Lung (tissue), 12 donors: ENCODE data around the gene SHC1. TPM values are rescaled to one million over a fixed set of nuclear protein-coding genes. Genes with fewer than 3 reads are reported as not detected.

Experiments used
- ATAC-seq: fragments of 200-7000 bp; cut with Tn5 transposase; one replicate; pipeline ENCODE4 v1.9.1; 2020; ENCODE audit warnings: moderate number of reproducible peaks; ENCODE audit not compliant: insufficient read depth, low FRiP score
- DNase-seq, 3 donors: peaks; one replicate each; pipeline ENCODE4 v3.0.0-alpha.2; 2013 to 2017
- H3K27ac ChIP-seq, 2 donors: one replicate each; pipeline ENCODE4 v1.5.1; 2013; ENCODE audit warnings: mild to moderate bottlenecking in 2 of 2, moderate library complexity in 2 of 2, control low read depth in 1 of 2, inconsistent platforms in 1 of 2, low read depth in 1 of 2, low read length in 1 of 2
- H3K27me3 ChIP-seq, 3 donors: one replicate each; pipeline ENCODE4 v1.5.1; 2013; ENCODE audit warnings: low read length in 2 of 3; ENCODE audit not compliant: control insufficient read depth in 3 of 3, insufficient read depth in 3 of 3
- H3K36me3 ChIP-seq, 4 donors: one replicate each; pipeline ENCODE4 v1.5.1; 2013; ENCODE audit warnings: low read length in 4 of 4, mild to moderate bottlenecking in 1 of 4, moderate library complexity in 1 of 4; ENCODE audit not compliant: control insufficient read depth in 4 of 4, insufficient read depth in 4 of 4
- H3K4me1 ChIP-seq, 5 donors: one replicate each; pipeline ENCODE4 v1.5.1; 2013; ENCODE audit warnings: low read length in 5 of 5, mild to moderate bottlenecking in 2 of 5, moderate library complexity in 1 of 5; ENCODE audit not compliant: control insufficient read depth in 5 of 5, insufficient read depth in 5 of 5
- H3K4me3 ChIP-seq: one replicate; pipeline ENCODE4 v1.5.1; 2013; ENCODE audit warnings: mild to moderate bottlenecking, control low read depth, moderate library complexity
- H3K9ac ChIP-seq, 2 donors: one replicate each; pipeline ENCODE4 v1.5.1; 2013; ENCODE audit warnings: low read length in 2 of 2, control low read depth in 1 of 2; ENCODE audit not compliant: insufficient read depth in 1 of 2
- H3K9me3 ChIP-seq, 4 donors: one replicate each; pipeline ENCODE4 v1.5.1; 2013; ENCODE audit warnings: low read length in 3 of 4, mild to moderate bottlenecking in 1 of 4, moderate library complexity in 1 of 4; ENCODE audit not compliant: control insufficient read depth in 4 of 4, insufficient read depth in 3 of 4
- WGBS, 2 donors: extraction: QIAGEN DNeasy Blood & Tissue Kit; methylation state at CpG; one replicate each; pipeline ENCODE4 v1.1.7; 2013; 5-methylcytosine and 5-hydroxymethylcytosine counted together
- polyA plus RNA-seq, 2 donors: library from polyadenylated mRNA; stranded (reverse); fragments of 200-250 nt; gene quantifications; one replicate each; pipeline ENCODE4 v1.2.1, GENCODE V29; 2013
- total RNA-seq, 2 donors: library from RNA; depleted of rRNA in 1 of 2; stranded (reverse); fragments of >200 nt in 1 of 2; gene quantifications; one replicate each; pipeline ENCODE4 v1.2.1, GENCODE V29; 2014 to 2021
- TF ChIP-seq, protein P1 (sequence below): IDR thresholded peaks from 2 replicates; pipeline ENCODE4 v1.5.1; 2012; ENCODE audit warnings: mild to moderate bottlenecking; ENCODE audit errors: control extremely low read depth, extremely low read depth
- donor health status: control.
- donor health status: control.
- donor health status: Bipolar disorder and iron deficiency.
- donor health status: healthy.
- donor health status: DM: yes; HTN: yes; CAD: no.

SHC1 gene
- total and polyA plus RNA-seq, 4 donors, result 67.6 to 136 (median 93.8) TPM

DNA sequence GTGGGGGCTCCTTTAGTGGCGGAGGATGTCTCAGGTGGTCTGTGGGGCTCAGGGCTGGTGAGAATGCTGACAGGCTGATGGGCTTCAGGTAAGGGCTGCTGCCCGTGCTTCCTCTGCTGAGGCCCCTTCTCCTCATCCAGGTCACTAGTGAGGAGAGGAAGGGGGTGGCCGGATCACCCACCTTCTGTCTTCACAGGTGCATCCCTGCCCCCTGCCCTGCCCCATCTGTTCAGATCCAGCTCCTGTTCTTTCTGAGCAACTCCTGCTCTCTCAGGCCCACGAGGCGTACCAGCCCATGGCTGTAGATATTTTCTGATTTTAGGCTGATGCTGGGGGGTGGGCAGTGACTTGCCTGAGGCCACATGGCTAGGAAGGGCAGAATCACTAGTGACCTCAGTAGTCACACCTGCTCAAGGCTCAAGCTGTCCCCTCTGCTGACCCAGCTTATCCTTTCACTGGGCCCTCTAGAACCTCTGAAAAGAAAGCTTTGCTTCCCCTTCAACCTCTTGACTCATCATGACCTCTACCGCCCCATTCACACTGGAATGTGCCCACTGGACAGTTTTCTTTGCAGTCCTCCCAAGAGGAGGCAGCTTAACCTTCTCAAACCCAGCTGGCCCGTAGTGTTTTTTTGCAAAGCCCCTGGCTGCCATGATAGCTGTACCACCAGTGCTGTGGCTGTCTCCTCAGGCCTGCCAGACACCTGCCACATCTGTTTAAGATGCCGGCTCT is 48.2 kb upstream of the SHC1 start:
- peak overlapping the region in 1 of 2 donors; percentile 48 for H3K27ac ChIP-seq
- TF ChIP-seq, protein P1, sequence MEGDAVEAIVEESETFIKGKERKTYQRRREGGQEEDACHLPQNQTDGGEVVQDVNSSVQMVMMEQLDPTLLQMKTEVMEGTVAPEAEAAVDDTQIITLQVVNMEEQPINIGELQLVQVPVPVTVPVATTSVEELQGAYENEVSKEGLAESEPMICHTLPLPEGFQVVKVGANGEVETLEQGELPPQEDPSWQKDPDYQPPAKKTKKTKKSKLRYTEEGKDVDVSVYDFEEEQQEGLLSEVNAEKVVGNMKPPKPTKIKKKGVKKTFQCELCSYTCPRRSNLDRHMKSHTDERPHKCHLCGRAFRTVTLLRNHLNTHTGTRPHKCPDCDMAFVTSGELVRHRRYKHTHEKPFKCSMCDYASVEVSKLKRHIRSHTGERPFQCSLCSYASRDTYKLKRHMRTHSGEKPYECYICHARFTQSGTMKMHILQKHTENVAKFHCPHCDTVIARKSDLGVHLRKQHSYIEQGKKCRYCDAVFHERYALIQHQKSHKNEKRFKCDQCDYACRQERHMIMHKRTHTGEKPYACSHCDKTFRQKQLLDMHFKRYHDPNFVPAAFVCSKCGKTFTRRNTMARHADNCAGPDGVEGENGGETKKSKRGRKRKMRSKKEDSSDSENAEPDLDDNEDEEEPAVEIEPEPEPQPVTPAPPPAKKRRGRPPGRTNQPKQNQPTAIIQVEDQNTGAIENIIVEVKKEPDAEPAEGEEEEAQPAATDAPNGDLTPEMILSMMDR, result no peak
- no peak overlapping the region for H3K9ac ChIP-seq

DNA sequence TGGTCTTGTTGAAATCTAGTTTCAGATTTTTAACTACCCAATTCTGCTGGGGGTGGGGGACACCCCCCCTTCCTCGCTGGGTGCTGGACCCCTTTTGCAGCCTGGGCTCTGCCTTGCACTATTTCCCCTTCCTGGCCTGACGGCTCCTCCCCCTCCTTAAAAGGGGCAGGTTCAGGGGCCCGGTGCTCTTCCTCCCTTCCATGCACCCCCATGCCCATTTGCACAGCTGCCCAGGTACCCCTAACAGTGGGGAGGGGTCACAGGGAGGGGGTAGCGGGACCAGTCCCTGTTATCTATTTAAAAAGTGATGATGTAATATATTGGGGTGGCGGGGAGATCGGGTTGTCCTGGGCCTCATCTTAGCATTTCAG is 47.4 kb upstream of the SHC1 start:
- DNase-seq (no peak), ATAC-seq (no peak)
- TF ChIP-seq, protein P1, result no peak
- Histone ChIP-seq H3K9me3 (no peaks in the 10 kb centered on the region), H3K4me3 (no peak overlapping the region), H3K27me3 (no peaks in the 10 kb centered on the region), H3K36me3 (peaks cover 0 to 30% (median 0%) of the 10 kb centered on the region in 4 donors), H3K27ac (peak overlapping the region in 1 of 2 donors; percentile 74), H3K4me1 (peaks cover 0 to 10% (median 4%) of the 10 kb centered on the region in 5 donors), H3K9ac (no peak overlapping the region)
- 43 to 49% methylated on average over 6 of the region's 6 CpGs for WGBS, 2 donors

More for the DNA sequence above, 48.2 kb upstream of the SHC1 start:
- peaks cover 0 to 29% (median 0%) of the 10 kb centered on the region in 4 donors for H3K36me3 ChIP-seq
- 84 to 91% methylated on average over 7 to 8 of the region's 8 CpGs for WGBS, 2 donors
- no peak for ATAC-seq
- H3K9me3 ChIP-seq, result no peaks in the 10 kb centered on the region
- peaks cover 0 to 10% (median 4%) of the 10 kb centered on the region in 5 donors for H3K4me1 ChIP-seq
- DNase-seq, result no peak
- no peaks in the 10 kb centered on the region for H3K27me3 ChIP-seq
- no peak overlapping the region for H3K4me3 ChIP-seq

- DNase-seq, result peak; percentile 84 to 91 (median 91)
- Histone ChIP-seq H3K4me1 (peaks cover 0 to 12% (median 4%) of the 10 kb centered on the region in 5 donors), H3K27me3 (no peaks in the 10 kb centered on the region), H3K9ac (no peak overlapping the region), H3K4me3 (no peak overlapping the region), H3K36me3 (peaks cover 0 to 30% (median 0%) of the 10 kb centered on the region in 4 donors), H3K9me3 (no peaks in the 10 kb centered on the region), H3K27ac (peak overlapping the region; percentile 74 to 79)
- WGBS, 2 donors, result 3 to 5% methylated on average over 43 to 48 of the region's 49 CpGs
- ATAC-seq, result peak; percentile 91
- TF ChIP-seq, protein P1, result peak; percentile 100
Measured at GRCh38 chr1:155017041-155017945, 46.7 kb upstream of the SHC1 start.
